ENCODE results near the gene GPX4. TPM values are rescaled to one million over a fixed set of nuclear protein-coding genes. Genes with fewer than 3 reads are reported as not detected.

The GPX4 gene
- total RNA-seq, 4 donors from 2014 or later: 616 to 907 (median 819) TPM

GRCh38 chr19:1143828-1144399 is 40.1 kb downstream of the GPX4 start:
- TF ChIP-seq CTCF (IDR thresholded peaks at IDR 0.05 in 4 of 5, conservative IDR thresholded peaks at IDR 0.05 in 1 of 5) (no peak), POLR2A (IDR thresholded peaks at IDR 0.05) (no peak)
- Histone ChIP-seq H3K27ac (no peak overlapping the region), H3K4me1 (no peaks in the 10 kb centered on the region), H3K9me3 (no peaks in the 10 kb centered on the region), H3K36me3 (peaks cover 0 to 11% of the 10 kb centered on the region in 2 donors), H3K4me3 (no peak overlapping the region), H3K27me3 (no peaks in the 10 kb centered on the region)
- intact Hi-C loops (cut with DNase I; ENCODE audit: low total_unique reads) (no loop called here), in situ Hi-C loops (cut with MboI; ENCODE audit: low sequenced_read_pairs in 4 of 4) (no loop called here)
- DNase-seq (no peak), ATAC-seq (no peak)

DNA sequence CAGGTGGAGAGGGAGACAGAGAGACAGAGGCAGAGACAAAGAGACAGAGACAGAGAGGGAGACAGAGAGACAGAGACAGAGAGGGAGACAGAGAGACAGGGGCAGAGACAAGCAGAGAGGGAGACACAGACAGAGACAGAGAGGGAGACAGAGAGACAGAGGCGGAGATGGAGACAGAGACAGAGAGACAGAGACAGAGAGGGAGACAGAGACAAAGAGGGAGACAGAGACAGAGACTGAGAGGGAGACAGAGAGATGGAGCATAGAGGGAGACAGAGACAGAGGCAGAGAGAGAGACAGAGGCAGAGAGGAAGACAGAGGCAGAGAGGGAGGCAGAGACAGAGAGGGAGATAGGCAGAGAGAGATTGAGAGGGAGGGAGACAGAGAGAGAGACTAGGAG is 40.9 kb downstream of the GPX4 start:
- DNase-seq (no peak), ATAC-seq (no peak)
- Histone ChIP-seq H3K9me3 (no peaks in the 10 kb centered on the region), H3K36me3 (peaks cover 0 to 18% of the 10 kb centered on the region in 2 donors), H3K27me3 (no peaks in the 10 kb centered on the region), H3K27ac (no peak overlapping the region), H3K4me3 (no peak overlapping the region), H3K4me1 (no peaks in the 10 kb centered on the region)
- in situ Hi-C loops (cut with MboI; ENCODE audit: low sequenced_read_pairs in 4 of 4) (no loop called here), intact Hi-C loops (cut with DNase I; ENCODE audit: low total_unique reads) (no loop called here)
- TF ChIP-seq CTCF (IDR thresholded peaks at IDR 0.05 in 4 of 5, conservative IDR thresholded peaks at IDR 0.05 in 1 of 5) (no peak), POLR2A (IDR thresholded peaks at IDR 0.05) (no peak)

DNA sequence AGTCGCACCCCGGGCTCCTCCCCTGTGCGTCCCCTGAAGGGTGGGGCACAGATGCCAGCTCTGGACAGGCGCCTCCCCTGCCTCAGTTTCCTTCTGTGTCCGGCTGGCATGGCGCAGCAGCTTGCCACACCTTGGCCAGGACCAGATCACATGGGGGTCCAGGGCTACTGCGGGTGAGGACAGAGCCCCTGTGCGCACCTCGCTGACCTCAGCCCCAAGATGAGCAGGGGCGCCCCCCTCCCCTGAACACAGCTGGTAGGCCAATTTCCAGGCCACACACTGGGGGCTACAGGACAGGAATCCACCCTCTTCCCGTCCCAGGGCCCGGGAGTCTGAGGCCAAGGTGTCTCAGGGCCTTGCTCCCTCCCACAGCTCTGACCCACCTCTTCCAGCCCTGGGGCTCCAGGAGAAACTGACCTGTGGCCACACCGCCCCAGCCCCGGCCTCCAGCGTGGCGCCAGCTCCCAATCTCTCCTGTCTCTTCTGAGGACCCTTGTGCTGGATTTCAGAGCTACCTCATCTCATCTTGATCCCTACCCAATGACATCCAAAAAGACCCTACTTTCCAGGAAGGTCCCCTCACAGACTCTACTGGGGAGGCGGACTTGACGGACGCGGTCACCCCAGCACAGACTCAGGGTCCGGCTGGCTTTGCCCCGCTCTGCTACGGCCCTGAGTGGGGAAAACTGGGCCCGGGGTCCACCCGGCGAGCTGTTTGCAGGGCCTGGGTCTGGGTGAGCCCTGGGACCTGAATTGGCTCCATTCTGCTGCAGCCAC is 42.0 kb downstream of the GPX4 start:
- intact Hi-C loops (cut with DNase I; ENCODE audit: low total_unique reads) (no loop called here), in situ Hi-C loops (cut with MboI; ENCODE audit: low sequenced_read_pairs in 4 of 4) (no loop called here)
- peaks cover 0 to 18% of the 10 kb centered on the region in 2 donors for H3K36me3 ChIP-seq
- H3K27ac ChIP-seq: no peak overlapping the region
- no peak for TF ChIP-seq CTCF (IDR thresholded peaks at IDR 0.05 in 4 of 5, conservative IDR thresholded peaks at IDR 0.05 in 1 of 5)
- no peak for TF ChIP-seq POLR2A (IDR thresholded peaks at IDR 0.05)
- no peaks in the 10 kb centered on the region for H3K9me3 ChIP-seq
- ATAC-seq (no peak), DNase-seq (no peak)
- H3K4me1 ChIP-seq: peaks cover 0 to 4% of the 10 kb centered on the region in 2 donors
- no peaks in the 10 kb centered on the region for H3K27me3 ChIP-seq
- no peak overlapping the region for H3K4me3 ChIP-seq

DNA sequence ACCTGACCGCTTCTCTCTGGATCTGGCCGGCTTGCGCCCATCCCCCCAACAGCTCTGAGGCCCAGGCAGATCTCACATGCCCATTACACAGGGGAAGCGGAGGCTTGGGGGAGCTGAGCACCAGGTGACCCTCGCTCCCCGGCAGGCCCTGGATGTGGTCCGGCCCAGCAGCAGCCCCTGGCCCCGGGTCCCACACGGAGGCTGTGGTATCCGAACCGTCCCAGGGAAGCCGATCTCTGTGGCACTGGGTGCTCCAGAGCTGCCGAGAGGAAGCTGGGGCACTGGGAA is 42.6 kb downstream of the GPX4 start:
- H3K36me3 ChIP-seq: peaks cover 0 to 18% of the 10 kb centered on the region in 2 donors
- no peak for TF ChIP-seq CTCF (IDR thresholded peaks at IDR 0.05 in 4 of 5, conservative IDR thresholded peaks at IDR 0.05 in 1 of 5)
- no peak for TF ChIP-seq POLR2A (IDR thresholded peaks at IDR 0.05)
- intact Hi-C loops (cut with DNase I; ENCODE audit: low total_unique reads): no loop called here
- ATAC-seq (no peak), DNase-seq (no peak)
- in situ Hi-C loops (cut with MboI; ENCODE audit: low sequenced_read_pairs in 4 of 4): no loop called here
- H3K9me3 ChIP-seq: no peaks in the 10 kb centered on the region
- H3K27me3 ChIP-seq: no peaks in the 10 kb centered on the region
- no peak overlapping the region for H3K4me3 ChIP-seq
- no peak overlapping the region for H3K27ac ChIP-seq
- H3K4me1 ChIP-seq: peaks cover 3 to 9% of the 10 kb centered on the region in 2 donors
